Measurements from ENCODE around the gene GRAP2.
"Not testable (repeated sequence)": the region's sequence is repeated elsewhere in the genome, so short reads cannot be mapped to it uniquely, and the experiment has no call there.

GRAP2 gene

DNA sequence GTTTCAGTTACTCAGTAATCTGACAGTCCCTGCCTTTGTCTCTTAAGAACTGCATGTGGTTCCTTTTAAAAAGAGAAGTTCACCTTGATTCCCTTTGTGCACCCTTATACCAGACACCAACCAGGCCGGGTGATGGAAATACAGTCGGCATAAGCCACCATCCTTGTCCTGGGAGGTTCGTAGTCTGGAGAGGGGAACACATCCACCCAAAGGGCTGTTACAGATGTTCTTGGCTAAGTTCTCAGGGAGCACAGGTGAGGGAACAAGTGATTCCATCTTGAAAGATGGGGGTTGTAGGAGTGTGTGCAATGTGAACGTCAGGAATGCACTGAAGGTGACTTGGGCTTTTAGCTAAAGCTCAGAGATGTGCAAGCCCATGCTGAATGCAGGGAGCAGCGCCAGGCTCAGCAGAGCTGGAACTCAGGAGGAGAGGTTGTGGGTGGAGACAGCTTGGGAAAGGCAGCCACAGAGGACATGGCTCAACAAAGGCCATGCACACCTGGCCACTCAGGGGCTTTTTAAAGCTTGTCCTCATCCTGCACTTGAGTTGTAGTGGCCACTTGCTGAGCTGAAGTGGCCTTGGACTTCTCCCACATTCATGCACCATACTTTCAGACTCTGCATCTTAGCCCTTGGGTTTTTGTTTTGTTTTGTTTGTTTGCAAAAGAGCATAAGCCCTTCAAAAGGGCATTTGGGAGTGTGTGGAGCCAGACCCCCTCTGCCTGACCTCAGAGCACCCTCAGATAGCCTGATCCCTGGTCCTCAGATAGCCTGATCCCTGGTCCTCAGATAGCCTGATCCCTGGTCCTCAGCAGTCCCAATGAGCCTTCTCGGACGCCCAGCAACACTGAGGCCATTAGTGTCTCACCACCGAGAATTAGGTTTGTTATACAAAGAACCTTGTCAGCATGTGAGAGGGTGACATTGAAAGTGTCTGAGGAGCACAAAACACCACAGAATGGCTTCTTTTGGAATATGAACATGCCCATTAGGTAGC is 46.6 kb downstream of the GRAP2 start:
- no peak for DNase-seq

DNA sequence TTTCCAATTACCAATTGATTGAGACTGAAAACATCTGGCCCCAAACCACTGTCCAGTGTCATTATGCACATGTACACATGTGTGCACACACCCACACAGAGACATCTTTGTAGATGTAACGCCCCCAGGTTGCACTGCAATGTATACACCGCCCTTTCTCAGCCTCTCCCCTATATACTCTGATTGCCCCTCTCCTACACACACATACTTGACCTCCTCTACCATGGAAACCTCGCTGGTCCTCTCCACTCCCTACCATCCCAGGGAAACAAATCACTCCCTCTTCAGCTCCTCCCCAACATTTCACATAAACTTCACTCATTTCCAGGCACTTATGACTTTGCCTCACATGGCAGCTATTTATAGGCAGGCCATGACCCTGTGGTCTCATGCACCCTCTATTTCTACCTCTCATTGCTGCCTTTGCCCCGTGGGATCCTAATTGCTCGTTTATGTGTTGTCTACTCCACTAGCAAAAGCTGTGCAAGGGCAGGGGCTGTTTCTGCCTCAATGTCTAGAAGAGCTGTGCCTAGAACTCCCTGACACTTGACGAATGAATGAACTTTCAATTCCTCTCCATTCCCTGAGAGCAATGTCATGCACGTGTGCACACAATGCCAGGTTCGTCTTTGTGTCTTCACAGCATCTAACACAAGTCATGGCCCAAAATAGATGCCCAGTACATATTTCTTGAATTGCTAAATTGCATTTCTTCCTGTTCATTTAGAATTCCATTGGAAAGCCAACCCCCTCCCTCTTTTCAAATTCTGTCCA is 49.3 kb downstream of the GRAP2 start:
- DNase-seq: no peak

DNA sequence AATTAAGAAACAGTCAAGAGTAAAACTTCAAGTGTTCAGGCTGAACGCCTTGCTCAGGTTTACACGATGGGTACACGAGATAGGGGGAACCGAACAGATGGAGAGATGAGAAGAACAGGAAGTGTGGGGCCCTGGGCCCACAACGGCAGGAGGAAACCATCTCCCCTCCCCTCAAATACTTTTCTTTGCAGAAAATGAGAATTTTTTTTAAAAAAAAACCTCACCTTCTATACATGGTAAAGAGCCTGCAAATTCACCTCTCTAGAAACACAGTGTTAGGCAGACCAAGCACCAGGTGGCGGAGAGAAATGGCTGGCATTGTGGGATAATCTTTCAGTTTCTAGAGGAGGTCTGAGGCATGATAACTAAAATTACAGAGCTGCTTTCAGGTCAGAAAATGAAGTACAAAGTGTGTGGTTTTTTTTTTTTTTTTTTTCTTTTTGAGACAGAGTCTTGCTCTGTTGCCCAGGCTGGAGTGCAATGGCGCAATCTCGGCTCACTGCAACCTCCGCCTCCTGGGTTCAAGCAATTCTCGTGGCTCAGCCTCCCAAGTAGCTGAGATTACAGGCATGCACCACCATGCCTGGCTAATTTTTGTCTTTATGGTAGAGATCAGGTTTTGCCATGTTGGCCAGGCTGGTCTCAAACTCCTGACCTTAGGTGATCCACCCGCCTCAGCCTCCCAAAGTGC is 50.9 kb downstream of the GRAP2 start:
- DNase-seq: not testable (repeated sequence)

DNA sequence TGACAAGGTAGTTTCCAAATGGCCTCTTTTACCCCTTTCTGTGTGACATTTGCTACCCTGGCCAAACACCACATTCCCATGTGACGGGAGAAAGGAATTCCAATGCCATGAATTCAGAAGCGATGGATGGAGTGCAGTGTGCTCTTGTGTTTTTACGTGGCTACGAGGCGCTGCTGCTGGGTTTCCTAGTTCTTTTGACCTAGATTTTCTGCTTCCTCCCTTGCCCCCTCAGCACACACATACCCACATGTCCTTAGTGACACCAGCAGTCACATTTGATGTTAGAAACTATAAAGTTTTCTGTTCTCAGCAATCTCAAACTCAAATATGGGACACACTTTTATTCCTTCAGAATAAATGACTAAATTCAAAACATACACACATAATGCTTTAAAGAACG is 51.5 kb downstream of the GRAP2 start:
- DNase-seq: no peak

DNA sequence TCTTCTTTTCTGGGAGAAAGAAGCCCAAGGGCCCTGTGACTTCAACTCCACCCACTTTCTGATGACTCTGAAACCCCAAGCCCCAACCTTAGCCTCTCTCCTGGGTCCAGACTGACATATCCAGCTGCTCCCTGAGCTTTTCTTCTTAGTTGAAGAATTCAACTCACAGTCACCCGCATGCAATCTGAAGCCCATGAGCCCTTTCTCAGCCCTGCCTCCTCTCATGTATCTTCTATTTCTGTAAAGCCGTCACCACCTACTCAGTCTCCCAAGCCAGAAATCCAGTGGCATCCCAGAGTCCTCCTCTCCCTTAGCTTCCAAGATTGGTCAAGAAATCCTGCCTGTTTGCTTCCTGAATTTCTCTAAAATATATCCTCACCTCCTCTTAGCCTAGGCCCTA is 52.2 kb downstream of the GRAP2 start:
- no peak for DNase-seq

DNA sequence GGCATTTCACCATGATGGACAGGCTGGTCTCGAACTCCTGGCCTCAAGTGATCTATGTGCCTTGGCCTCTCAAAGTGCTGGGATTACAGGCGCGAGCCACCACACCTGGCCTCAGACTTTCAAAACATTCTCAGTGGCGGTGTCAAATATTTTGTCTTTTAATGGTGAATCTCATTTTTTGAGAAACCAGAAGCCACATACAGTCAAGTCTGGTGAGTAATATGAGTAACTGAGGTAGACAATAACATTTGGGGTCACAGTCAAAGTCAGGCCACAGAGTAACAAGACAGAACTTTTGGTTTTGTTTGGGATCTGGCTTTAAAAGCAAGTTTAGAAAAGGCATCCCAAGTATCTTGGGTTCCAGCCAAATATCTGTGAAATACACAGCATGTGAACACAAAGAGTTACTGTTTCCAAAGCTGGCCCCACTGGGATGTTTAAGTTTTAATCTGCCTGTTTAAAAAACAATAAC is 53.7 kb downstream of the GRAP2 start:
- no peak for DNase-seq

DNA sequence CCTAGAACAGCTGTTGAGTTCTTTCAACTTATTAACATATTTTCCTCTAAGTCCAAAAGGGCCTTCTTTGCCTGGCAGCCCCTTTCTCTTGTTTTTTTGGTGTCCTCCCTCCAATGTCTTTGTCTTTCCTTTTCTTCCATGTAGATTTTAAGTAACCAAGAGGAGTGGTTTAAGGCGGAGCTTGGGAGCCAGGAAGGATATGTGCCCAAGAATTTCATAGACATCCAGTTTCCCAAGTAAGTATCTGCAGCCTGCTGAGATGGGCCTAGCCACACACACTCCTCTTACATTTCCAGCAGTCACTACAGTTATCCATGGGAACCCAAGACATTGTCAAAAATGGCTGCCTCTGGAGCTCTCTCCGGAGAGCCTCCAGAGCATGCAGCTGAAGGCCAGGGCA is 54.8 kb downstream of the GRAP2 start:
- no peak for DNase-seq

DNA sequence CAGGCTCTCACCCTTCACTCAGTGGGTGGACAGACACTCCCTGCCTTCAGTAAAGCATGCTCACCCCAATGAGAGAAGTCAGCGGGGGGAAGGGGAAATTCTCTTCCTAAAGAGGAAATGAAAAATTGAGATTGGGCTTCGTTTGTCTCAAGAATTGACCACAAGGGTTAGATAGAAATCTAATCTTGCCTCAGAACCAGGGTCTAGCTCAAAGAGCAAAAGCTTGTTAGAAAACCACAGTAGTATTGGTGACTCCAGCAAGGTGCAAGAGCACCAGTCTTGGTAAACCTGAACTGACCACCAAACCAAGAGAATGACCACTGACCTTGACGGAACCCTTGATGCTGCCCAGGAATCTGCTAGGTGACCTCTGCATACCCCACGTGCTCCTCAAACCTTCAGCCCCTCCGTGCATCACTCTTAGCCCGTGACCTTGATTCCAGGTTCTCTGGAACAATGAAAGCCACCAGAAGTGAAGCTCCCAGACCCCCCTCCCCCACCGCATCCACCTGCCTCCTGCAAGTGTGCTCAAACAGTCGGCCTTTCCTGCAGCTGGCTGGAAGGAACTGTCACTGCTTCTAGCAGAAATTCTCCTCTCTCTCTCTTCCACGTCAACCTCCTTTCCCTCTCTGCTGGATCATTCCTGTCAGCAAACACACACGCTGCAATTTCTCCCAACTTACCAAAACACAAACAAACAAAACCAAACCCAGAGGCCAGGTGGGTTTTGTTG is 56.2 kb downstream of the GRAP2 start:
- peak; percentile 68 for DNase-seq

DNA sequence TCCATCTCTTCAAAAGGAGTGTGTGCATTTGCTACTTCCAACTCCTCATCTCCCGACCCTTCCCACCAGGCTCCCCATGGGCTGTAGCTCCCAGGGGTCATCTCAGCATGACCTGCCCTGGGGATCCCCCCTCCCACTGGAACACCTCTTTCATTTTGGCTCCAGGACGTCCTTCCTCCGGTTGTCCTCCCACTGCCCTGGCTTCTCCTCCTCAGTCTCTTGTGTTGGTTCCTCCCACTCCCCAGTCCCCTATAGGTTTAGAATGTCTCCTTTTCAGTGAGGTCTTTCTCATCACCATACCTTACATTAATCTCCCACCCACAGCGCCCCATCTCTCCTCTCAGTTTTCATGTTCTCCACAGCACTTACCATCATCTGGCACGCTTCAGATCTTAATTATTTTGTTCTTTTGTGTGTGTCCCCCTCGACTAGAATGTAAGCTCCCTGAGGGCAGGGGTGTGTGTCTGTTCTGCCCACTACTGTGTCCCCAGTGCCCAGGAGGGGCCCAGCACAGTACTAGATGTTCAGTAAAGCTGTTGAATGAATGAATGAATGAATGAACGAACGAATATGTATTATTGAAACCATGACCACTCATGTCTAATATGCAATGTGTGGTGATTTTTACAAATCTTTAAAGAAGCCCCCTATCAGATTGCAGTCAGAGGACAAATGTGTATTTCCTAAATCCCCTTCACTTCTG is 57.3 kb downstream of the GRAP2 start:
- no peak for DNase-seq

DNA sequence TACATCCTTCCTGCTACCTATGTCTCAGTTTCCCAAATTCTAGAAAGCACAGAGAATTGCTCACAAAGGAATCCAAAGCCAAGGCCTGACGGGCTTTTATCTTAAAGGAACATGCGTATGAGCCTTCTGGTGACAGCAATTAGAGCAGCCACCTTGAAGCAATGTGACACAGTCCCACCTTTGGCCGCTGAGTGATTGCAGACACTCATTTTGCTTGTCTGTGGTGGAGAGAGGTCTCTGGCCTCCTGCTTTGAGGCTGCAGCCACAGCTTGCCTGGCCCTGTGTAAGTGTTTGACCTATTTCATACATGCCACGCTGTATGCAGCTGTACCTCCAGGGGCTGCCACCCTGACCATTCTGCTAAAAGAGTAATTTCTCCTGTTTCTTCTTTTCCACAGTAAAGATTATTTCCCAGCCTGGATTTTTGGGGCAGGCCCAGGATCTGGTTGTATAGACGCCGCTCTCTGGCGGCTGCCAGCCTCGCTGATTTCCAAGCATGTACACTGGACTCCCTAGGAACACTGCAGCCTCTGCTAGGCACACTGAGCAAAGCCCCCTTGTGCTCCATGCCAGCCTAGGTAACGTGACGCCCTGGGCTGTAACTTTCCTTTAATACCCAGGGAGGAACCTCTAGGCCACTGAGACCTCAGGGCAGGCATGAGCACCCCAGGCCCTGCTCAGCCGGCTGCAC is 58.2 kb downstream of the GRAP2 start:
- no peak for DNase-seq

DNA sequence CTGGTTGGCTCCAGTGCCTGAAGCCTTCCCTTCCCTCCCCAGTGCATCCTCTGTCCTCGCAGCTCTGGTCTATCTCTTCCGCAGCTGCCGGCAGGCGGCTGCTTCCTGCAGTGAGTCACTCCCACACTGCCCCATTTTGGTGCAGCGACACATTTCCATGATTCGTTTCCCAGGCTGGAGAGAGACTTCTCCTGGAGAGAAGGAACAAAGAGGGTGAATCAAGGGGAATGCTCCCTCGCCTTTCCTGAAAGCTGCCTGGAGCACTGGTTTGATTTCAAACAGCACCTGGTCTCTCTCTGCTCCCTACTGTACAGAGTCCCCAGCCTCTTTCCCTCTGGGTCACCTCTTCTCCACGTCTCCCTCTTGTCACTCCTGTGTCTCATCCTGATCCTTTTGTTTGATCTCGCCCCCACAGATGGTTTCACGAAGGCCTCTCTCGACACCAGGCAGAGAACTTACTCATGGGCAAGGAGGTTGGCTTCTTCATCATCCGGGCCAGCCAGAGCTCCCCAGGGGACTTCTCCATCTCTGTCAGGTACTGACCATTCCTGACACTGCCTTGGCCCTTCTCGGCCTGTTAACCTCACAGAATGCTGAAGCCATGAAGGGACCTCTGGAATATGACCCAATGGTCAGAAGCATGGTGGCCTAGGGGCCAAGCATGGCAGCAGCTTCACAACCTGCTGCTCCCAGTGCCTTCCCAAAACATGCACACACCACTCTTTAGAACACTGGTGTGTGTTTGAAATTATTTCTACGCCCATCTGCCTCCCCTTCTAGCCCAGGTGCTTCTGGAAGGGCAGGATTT is 59.0 kb downstream of the GRAP2 start, which contains the start of gene TMA7B:
TMA7B (plus strand) TSS at position 758 of the 808 bp plus-strand sequence. CDS start 3,978 bp downstream, outside the sequence.
- DNase-seq: peak; percentile 51

DNA sequence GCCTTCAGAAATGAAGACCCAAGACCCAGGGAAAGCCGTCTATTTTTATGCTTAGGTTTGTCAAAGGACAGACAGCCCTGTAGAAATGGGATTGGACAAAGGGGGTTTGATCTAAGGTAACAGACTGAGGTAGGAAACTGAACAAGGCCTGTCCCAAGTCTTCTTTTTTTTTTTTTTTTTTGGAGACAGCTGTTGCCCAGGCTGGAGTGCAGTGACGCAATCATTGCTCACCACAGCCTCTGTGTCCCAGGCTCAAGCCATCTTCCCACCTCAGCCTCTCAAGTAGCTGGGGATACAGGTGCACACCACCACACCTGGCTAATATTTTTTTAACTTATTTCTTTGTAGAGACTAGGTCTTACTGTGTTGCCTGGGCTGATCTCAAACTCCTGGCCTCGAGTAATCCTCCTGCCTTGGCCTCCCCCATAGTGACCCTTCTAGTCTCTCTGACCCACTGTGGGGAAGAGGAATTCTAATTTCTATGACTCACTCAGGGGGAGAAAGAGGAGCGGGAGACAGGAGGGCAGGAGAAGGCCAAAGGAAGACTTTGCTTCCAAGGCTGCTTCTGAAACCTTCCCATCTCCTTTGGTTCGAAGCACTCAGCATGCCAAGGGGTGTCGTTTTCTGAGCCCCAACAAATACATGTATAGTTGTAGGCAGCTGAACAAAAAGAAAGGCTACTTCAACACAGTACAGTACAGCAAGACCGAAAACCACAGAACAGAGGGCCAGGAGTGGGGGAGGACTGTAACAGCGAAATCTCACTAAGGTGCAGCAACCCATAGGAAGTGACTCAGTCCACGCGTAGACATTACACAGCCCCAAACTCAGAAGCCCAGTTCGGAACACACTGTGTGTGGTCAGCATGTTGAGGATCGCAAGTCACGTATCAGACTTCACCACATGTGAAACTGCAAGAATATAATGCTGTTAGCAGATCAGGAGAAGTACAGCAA is 60.2 kb downstream of the GRAP2 start:
- no peak for DNase-seq

DNA sequence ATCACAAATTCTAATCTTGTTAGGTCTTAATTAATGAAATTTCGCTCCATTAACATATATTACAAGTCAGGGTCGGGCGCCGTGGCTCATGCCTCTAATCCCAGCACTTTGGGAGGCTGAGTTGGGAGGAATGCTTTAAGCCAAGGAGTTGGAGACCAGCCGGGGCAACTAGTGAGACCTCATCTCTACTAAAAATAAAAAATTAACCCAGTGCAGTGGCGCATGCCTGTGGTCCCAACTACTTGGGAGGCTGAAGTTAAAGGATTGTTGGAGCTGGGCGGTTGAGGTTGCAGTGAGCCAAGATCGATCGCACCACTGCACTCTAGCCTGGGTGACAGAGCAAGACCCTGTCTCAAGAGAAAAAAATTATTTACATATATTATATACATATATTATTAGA is 61.2 kb downstream of the GRAP2 start:
- no peak for DNase-seq

DNA sequence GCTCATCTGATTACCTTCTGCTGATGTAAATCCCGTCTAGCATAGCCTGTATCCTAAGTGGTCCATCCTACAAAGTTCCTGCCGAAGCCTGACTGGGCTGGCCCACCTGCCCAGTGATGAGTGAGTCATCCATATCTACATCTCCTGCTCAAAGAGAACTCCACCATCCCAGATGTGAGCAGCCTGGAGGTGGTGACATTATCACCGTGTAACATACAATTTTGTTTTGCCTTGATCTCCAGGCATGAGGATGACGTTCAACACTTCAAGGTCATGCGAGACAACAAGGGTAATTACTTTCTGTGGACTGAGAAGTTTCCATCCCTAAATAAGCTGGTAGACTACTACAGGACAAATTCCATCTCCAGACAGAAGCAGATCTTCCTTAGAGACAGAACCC is 64.9 kb downstream of the GRAP2 start:
- no peak for DNase-seq

DNA sequence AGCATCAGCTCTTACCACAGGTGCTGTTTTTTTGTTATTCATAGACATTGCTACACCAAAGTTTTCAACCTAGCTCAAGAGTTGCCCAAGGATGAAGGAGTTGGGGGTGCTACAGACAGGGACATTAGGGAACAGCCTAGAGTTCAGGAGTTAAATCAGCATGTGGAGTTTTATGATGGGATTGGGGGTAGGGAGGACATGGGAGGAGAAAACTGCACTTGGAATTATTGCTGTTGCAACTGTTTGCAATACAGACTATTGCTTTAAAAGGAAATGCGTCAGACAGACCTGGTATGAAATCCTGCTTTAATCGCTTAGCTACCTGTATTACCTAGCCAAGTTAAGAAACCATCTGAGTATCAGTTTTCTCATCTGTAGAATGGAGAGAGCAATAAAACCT is 65.6 kb downstream of the GRAP2 start:
- DNase-seq: no peak

DNA sequence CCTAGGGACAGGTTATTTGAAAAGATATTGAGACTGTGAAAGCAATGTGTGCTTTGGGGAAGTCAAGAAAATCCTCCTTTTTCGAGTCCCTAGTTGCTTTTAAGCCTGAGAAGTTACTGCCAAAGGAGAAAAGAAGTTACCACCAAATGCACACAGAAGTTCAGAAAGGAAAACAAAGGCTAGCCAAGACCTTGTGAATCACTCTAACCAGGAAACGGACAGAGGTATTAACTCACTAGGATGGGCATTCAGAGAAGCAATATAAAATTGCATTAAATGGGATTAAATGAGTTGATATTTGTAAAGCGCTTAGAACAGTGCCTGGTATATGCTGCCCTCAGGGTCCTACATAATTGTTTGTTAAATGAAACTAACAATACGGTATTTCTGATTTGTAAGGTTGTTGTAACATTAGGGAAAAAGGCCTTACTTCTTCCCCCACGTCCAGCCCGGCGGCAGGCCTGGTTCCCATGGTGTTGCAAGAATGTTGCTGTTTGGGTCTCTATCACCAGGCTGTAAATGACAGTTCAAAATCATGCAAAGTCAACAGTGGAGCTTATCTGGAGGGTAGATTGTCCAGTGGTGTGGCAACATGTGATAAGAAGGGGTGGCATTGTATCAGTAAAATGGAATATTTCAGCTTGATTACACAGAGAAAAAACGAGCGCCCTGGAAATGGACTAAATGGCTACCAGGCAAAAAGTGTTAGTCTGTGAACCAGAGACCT is 66.4 kb downstream of the GRAP2 start:
- no peak for DNase-seq

DNA sequence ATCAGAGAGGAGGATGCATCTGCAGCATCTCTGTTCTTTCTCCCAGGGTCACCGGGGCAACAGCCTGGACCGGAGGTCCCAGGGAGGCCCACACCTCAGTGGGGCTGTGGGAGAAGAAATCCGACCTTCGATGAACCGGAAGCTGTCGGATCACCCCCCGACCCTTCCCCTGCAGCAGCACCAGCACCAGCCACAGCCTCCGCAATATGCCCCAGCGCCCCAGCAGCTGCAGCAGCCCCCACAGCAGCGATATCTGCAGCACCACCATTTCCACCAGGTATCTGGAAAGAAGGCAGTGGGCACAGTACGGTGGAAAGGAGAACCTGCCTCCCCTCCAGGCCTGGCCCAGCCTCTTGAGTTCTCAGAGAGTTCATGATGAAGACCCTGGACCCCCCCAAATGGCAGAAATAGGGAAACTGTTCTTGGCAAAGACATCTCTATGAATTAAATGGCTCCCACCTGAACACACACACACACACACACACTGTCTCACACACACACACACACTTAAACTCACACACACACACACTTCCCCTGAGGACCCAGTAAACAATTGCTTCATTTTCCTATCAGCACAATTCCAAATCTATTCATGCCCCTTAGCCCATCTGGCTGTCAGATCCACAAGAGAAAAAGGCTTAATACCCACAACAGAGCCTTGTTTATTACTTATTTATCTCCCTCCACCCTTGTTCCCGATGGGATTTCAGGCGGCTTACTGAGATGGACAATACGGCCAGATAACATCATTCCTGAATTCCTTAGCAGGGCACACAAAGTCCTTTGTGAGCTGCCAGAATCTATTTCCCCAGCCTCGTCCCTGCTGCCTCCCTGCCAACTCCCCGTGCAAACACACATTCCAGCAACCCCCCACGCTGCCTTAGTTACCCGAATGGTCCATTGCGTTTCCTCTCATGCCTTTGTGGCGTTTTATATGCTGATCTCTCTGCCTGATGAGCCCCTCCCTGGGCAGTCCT is 67.4 kb downstream of the GRAP2 start:
- no peak for DNase-seq
